ENCODE results near the gene CCDC12.

DNA sequence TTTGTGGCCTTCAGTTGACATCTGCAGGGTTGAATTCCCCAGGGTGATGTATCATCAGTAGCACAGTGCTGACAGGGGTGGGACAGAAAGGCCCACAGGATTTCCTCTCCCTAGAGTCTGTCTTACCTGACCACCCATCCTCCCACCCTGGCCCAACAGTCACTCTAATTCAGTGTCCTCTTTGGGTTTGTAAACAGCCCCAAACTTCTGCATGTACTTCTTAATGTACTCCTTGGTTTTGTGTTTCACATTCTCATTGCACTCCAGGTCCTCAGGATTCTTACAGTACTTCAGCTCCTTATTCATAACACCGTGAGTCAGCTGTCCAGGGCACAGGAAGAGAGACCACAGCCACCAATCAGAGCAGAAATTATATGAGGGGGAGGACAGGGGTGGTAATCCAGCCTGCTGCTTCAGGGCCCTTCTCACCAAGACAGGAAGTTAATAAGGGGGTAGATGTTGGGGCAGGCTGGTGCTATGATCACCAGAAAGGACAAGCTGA lies 40.4 kb upstream of the CCDC12 start:
- TF ChIP-seq CTCF (IDR thresholded peaks at IDR 0.05) (no peak), POLR2A (IDR thresholded peaks at IDR 0.05) (no peak)

Data from lower leg skin (tissue), 3 donors.